ENCODE measurements around the gene MYL2. TPM values are rescaled to one million over a fixed set of nuclear protein-coding genes. Genes with fewer than 3 reads are reported as not detected.
A peak's percentile ranks its signal among the peaks of the same experiment; 100 is the strongest.

The MYL2 gene
- total RNA-seq, 3 donors from 2014 or later = 3.8 to 13.2 TPM; not detected in 1

GRCh38 chr12:110940296-110940695 is 19.9 kb upstream of the MYL2 start:
- TF ChIP-seq CTCF (IDR thresholded peaks at IDR 0.05) = no peak
- intact Hi-C loops (cut with DNase I, micrococcal nuclease) = no loop called here
- no peaks in the 10 kb centered on the region for H3K4me1 ChIP-seq (ENCODE audit: low read depth)
- no peaks in the 10 kb centered on the region for H3K36me3 ChIP-seq (ENCODE audit: low read depth)
- no peak for DNase-seq
- no peaks in the 10 kb centered on the region for H3K9me3 ChIP-seq
- no peak for ATAC-seq
- no peak overlapping the region for H3K4me3 ChIP-seq

- H3K4me1 ChIP-seq (ENCODE audit: low read depth) = no peaks in the 10 kb centered on the region
- peak in 2 of 3 donors; percentile 55 for DNase-seq
- H3K4me3 ChIP-seq = no peak overlapping the region
- peak; percentile 80 for TF ChIP-seq CTCF (IDR thresholded peaks at IDR 0.05)
- peak; percentile 77 for ATAC-seq
- H3K36me3 ChIP-seq (ENCODE audit: low read depth) = no peaks in the 10 kb centered on the region
- intact Hi-C loops (cut with DNase I, micrococcal nuclease) = loop anchor here (2.0 to 5.0 kb wide), 2 partner anchors 375 to 376 kb away; no protein-coding TSS in a partner anchor
- H3K9me3 ChIP-seq = no peaks in the 10 kb centered on the region
Observed at GRCh38 chr12:110937104-110937641, 16.8 kb upstream of the MYL2 start.

GRCh38 chr12:110936367-110937103 is 16.2 kb upstream of the MYL2 start:
- no peaks in the 10 kb centered on the region for H3K36me3 ChIP-seq (ENCODE audit: low read depth)
- ATAC-seq (no peak), DNase-seq (no peak)
- no peak overlapping the region for H3K4me3 ChIP-seq
- no peak for TF ChIP-seq CTCF (IDR thresholded peaks at IDR 0.05)
- no peaks in the 10 kb centered on the region for H3K4me1 ChIP-seq (ENCODE audit: low read depth)
- H3K9me3 ChIP-seq = no peaks in the 10 kb centered on the region
- intact Hi-C loops (cut with DNase I, micrococcal nuclease) = loop anchor here (2.0 to 5.0 kb wide), 2 partner anchors 376 kb away; no protein-coding TSS in a partner anchor

GRCh38 chr12:110935588-110935987 is 15.2 kb upstream of the MYL2 start:
- no peak for ATAC-seq
- no peak for DNase-seq
- intact Hi-C loops (cut with DNase I, micrococcal nuclease) = loop anchor here in 1 of 2 donors (5.0 kb wide), 1 partner anchor 377 kb away; no protein-coding TSS in a partner anchor
- TF ChIP-seq CTCF (IDR thresholded peaks at IDR 0.05) = no peak
- H3K9me3 ChIP-seq = no peaks in the 10 kb centered on the region
- H3K36me3 ChIP-seq (ENCODE audit: low read depth) = no peaks in the 10 kb centered on the region
- H3K4me1 ChIP-seq (ENCODE audit: low read depth) = no peaks in the 10 kb centered on the region
- no peak overlapping the region for H3K4me3 ChIP-seq

- no peak overlapping the region for H3K4me3 ChIP-seq
- no peak for DNase-seq
- TF ChIP-seq CTCF (IDR thresholded peaks at IDR 0.05) = no peak
- ATAC-seq = no peak
- no peaks in the 10 kb centered on the region for H3K36me3 ChIP-seq (ENCODE audit: low read depth)
- no peaks in the 10 kb centered on the region for H3K4me1 ChIP-seq (ENCODE audit: low read depth)
- intact Hi-C loops (cut with DNase I, micrococcal nuclease) = no loop called here
- no peaks in the 10 kb centered on the region for H3K9me3 ChIP-seq
Observed at GRCh38 chr12:110934093-110934852, 13.9 kb upstream of the MYL2 start.

Measured in mucosa of descending colon (tissue), 3 donors.